GM11168 (cell line): ENCODE measurements around the gene CHST5.
"Not testable (repeated sequence)": the region's sequence is repeated elsewhere in the genome, so short reads cannot be mapped to it uniquely, and the experiment has no call there.

Experiments used
- in situ Hi-C: fragments of 300-500 bp; cut with MboI; formaldehyde crosslinking; loops from one replicate; pipeline ENCODE4 v1.12.0; 2022; ENCODE audit warnings: low sequenced_read_pairs; ENCODE audit not compliant: unreplicated experiment

CHST5 gene

DNA sequence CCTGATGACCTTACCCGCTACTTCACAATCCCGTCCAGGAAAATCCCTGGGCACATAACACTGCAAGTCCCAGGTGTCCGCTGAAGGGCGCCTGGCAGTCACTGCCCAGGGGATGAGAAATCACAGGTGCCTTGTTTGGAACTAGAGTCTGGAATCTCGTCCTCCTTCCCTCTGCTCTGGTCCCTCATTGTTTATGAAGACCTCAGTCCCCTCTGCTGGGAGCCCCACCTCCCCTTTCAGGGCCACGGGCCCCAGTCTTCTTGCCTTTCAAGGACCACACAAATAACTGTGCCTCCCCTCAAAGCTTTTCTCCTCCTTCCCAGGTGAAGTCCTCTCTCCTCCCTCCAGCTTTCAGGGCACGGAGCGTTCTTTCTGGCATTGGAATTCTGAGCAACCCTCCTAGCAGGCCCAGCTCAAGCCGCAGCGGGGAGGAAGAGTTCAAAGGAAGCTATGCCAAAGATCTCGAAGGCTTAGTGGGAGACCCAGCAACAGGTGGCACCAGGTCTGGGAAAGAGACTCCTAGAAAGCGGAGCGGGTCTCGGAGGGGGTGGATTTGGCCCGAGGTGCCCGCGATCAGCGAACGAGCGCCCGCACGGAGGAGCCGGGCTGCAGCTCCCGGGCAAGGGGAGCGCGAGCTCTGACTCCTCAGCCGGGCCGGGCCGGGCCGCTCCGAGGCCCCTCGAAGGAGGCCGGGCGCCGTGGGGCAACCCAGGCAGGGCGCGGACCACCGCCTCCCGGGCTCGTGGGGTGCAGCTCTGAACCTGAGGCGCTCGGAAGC is 19.5 kb downstream of the CHST5 start:
- in situ Hi-C loops: not testable (repeated sequence)

DNA sequence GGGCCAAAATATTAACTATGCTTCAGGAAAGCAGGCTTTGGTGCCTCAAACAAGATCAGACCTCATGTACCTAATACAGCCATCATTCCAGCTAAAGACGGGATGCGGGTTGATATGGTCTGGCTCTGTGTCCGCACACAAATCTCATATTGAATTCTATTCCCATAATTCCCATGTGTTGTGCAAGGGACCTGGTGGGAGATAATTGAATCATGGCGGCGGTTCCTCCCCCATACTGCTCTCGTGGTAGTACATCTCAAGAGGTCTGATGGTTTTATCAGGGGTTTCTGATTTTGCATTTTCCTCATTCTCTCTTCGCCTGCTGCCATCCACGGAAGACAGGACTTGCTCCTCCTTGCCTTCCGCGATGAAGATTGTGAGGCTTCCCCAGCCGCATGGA is 21.6 kb downstream of the CHST5 start:
- in situ Hi-C loops: no loop called here

DNA sequence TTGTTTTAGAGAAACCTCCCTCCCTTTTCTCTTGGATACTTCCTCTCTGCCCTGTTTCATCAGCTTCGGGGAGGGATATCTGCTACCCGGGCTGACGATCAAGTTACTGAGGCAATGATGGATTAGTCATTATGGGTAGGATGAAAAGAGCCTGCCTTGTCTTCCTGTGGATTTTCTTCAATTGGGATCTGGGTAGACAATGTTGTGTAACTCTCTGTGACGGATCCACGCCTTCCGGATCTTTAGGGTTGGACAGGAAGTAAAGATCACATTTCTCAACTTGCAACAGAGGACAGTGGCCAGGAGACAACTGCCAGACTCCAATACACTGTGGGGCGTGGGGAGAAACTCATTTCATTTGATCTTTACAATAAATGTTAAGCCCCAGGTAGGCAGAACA is 29.3 kb downstream of the CHST5 start:
- in situ Hi-C loops: no loop called here

DNA sequence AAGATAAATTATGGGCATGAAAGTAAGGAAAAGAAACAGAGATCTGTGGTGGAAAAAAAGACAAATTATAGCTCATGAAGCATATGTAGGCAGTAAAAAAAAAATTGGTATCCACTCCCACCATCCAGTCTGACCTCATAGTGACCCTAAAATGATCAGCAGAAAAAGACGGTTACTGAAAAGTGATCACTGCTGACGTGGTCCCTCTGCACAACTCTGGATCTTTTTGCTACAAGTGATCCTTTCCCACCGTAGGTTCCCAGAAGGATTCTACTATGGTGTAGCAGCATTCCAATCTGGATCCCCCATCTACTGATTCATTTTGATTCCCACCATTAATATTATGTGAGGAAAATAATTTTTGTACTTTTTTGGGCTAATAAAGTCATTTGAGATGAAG is 29.8 kb downstream of the CHST5 start:
- in situ Hi-C loops: no loop called here

DNA sequence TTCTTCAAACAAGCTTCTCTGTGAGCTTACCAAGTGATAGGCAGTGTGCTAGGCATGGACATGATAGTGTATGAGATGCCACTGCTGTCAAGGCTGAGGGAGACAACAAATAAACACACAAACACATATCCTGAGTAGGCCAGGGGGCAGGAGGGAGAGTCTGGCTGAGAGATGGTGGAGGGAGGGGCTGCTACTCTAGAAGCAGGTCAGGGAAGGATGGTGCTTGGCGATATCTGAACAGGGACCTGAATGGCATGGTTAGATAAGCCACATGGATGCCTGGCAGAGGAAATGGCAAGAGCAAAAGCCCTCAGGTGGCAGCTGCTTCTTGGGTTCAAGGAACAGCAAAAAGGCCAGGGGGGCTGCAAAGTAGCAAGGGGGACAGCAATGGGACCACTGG is 32.1 kb downstream of the CHST5 start:
- in situ Hi-C loops: no loop called here

DNA sequence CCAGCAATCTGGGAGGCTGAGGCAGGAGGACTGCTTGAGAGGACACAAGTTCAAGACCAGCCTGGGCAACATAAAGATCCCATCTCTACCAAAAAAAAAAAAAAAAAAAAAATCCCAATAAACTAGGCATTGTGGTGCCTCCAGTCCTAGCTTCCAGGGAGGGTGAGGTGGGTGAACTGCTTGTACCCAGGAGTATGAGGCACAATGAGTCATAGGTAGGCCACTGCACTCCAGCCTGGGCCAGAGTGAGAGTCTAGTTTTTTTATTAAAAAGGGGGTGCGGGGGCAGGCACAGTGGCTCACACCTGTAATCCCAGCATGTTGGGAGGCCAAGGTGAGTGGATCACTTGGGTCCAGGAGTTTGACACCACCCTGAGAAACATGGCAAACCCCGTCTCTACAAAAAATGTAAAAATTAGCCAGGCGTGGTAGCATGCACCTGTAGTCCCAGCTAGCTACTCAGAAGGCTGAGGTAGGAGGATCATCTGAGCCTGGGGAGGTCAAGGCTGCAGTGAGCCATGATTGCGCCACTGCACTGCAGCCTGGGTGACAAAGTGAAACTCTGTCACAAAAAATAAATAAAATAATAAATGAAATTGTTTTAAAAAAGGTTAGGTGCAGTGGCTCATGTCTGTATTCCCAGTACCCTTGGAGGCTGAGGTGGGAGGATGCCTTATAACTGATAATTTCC is 32.8 kb downstream of the CHST5 start:
- in situ Hi-C loops: no loop called here

DNA sequence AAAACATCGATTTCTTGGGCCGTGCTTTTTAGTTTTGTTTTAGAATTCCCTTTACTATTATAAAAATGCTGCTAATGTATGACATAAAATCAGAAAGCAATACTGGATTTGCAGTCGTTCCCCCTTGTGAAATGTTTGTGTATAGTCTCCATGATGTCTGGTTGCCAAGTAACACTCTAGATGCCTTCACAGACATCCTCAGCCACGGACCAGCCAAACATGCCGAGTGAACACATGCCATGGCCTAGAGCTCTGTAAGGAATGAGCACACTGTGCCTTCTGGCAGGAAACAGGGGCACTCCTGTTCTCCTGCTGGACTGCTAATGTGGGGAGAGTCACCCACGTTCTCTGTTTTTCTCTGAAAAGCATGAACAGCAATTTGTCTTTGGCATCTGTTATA is 34.1 kb downstream of the CHST5 start:
- in situ Hi-C loops: not testable (repeated sequence)

DNA sequence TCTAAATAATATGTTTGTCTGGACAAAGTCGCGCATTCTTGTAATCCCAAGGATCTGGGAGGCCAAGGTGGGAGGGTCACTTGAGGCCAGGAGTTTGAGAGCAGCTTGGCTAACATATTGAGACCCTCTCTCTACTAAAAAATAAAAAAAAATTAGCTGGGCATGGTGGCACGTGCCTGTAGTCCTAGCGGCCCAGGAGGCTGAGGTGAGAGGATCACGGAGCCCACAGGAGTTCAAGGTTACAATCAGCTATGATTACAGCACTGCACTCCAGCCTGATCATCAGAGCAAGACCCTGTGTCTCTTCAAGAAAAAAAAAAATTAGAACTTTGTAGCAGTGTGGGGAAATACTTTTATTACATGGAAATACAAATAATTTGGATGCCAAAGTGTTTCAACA is 34.5 kb downstream of the CHST5 start:
- in situ Hi-C loops: no loop called here

DNA sequence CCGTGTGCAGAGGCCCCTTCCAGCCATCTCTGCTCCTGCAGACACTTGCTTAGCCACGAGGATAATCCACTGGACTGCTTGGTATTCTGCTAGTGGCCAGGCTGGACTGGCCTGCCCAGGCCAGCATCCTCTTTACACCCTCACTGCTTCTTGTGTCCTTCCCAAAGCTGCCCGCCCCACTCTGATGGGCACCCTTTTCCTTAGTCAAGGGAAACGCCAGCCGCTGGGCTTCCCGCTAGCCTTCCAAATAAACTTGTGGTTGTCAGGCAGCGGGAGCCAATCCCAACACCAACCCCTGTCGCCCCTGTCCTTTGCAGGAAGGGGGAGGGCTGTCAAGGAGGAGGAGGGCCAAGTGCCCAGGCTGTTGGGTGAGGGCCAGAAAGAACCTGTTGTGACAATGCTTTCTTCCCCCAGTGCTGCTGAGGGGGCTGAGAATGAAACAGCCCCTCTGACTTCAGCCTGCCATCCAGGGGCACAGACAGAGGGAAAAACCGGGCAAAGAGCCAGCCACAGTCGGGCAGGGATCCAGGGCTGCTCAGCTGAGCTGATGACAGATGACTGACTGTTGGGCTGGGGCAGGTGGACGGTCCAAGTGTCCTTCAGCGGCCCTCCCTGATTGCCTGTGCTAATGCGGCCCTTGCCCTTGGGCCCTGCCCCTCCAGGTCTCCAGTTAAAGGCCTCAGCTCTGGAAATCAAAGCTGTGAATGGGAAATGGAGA is 37.1 kb downstream of the CHST5 start:
- in situ Hi-C loops: not testable (repeated sequence)

DNA sequence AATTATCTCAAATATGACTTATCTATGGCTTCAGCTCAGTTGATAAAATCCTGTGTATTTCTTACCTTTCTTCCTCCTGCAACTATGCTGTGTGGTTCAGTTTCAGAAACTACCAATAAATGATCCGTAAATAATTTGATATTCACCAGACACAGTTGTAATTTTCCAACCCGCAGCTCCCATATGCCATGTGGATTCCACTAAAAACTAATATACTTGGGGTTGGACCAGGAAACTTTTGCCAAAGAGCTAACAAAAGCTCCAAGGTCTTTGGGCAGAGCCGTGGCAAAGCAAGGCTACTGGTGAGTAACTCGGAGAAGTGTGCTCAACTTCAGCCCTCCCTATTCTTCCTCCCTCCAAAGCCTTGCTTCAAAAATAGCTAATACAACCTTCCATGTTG is 38.4 kb downstream of the CHST5 start:
- in situ Hi-C loops: no loop called here

DNA sequence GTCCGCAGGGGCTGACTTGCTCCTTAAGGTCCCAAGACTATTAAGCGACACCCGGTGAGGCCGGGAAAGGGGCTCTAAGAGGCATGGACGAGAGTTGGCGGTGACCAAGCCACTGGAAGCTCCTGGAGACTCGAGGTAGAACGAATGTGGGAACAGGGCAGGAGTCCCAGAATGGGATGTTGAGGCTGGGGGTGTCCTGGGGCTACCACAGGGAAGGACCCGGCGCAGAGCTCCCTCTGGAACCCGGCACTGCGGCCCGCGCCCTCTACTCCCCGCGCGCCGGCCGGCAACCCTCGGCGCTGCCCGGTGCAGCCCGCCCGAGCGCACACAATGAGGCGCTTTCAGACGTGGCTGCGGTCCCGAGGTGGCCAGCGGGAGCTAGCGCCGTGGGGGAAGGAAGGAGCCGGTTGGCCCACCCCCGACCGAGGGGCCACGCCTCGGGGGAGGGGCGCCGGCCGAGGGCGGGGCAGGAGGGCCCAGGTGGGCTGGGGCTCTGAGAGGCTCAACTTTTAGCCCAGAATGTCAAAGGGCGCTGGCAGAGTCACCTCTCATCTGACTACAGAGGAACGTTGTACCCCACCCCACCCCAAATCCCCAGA is 40.7 kb downstream of the CHST5 start, which contains the start of gene CHST6:
Gene CHST6 (minus strand): TSS at position 366 of the 599 bp plus-strand sequence. CDS start 15,613 bp downstream, outside the sequence.
- in situ Hi-C loops: no loop called here

DNA sequence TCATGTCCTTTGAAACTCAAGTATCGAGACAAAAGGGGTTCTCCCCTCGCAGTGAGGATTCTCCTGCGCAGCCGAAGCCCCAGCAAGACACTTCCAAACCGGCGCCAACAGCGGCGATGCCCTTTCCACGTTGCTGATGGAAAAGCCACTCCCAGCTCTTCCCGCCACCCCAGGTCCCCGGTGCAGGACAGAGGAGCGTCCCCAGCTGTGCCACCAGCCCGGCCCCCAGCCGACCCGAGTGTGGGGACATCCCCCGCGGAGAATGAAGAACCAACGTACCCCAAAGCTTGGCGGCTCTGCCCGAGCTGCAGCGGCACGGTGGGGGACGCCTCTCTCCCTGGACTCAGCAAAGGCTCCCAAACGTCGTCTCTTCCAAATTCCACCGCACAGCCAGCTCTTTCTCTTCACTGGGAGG is 41.2 kb downstream of the CHST5 start:
- in situ Hi-C loops: no loop called here

DNA sequence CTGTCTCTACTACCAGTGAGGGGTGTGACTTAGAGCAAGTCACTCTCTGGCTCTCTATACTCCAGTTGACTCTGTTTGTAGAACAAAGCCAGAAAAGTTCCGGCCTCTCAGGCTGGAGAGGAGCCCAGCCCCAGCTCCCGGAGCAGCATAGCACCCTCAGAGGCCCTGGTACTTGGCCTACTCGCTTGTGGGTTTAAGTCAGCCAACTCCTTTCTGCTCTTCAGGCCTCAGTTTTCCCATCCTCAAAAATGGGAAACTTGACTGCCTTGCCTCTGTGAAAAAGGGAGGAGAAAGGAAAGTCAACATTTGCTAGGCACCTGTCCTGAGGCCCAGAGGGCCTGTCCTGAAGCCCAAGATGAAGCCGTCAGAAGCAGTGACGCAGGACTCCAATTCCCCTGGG is 41.7 kb downstream of the CHST5 start:
- in situ Hi-C loops: no loop called here

DNA sequence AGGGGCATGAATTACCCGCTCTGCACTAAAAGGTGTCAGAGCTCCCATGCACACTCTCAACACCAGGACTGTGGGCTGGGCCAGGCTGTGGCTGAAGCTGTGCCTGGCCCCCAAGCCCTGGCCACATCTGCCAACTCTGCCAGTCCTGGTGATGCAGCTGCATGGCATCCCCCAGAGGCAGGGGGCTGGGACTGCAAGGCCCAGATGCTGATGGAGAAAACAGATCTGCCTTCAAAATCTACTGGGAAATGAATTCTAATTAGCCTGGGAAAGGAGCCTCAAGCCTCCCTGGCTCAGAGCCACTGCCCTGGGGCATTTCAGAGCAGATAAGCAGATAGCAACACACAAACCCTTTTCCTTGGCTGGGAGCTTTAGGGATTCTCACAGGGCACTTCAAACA is 44.0 kb downstream of the CHST5 start:
- in situ Hi-C loops: no loop called here

DNA sequence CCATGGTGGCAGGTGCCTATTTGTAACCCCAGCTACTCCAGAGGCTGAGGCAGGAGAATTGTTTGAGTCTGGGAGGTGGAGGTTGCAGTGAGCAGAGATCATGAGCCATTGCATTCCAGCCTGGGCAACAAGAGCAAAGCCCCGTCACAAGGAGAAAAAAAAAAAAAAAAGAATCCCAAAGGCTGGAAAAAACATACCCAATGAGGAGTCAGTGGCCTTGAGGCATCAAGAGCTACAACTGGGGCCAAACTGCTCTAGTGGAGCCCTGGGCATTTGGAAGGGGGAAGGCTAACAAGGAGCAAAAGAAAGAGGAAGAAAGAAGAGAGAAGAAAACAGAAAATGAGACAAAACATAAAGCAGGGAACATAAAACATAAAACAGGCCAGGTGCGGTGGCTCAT is 47.6 kb downstream of the CHST5 start:
- in situ Hi-C loops: no loop called here

DNA sequence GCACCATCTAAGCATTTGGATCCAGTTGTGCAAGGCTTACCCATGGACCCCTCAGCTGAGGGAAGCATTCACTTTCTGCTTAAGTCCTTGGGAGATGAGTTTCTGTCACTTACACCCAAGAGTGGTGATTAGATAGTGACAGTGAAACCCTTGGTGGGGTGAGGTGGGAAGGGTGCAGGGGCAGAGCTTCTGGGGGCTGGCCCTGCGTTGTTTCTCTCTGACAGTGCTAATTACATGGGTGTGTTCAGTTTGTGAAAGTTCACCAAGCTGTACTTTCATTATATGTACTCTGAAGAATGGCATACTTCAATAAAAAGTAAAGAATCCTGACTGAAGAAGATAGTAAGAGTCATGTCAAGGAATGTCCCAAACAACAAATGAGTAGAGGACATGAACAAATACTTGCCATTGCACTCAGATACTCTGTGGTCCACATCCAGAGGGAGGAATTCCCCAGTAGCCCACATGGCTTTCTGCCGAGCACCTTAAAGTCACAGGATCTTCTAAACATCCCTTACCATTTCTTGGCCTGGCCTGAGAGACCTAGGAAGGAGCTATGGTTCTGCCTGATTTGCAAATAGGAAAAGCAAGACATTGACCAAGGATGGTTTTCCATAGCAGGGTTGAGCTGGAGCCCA is 49.1 kb downstream of the CHST5 start:
- in situ Hi-C loops: no loop called here

DNA sequence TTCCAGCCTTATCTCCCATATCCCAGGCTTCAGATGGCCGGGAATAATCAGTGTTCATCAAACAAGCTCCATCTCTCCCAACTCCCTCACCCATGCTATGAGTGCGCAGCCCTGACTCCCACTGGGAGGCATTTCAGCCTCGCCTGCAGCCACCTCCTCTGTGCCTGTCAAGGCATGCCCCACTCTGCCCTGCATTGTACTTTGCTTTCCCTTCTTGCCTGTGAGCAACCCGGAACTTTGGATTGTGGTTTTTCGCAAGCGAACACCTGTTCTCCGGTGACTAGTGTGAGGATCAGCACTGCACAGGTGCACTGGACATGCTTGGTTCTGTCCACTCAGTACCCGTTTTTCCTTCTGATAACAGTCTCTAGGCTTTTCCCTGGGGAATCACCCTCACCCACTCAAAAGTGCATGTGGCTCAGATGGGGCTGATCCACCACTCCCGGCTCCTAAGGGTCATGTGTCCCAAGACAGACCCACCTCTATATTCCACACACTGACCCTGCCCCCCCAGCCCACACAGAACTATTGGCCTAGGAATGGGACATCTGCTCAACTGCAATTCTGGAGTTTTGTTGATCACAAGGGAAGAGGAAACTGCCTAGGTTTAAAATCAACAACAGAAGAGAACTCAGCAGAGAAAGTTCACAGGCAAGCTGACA is 49.8 kb downstream of the CHST5 start:
- in situ Hi-C loops: no loop called here

DNA sequence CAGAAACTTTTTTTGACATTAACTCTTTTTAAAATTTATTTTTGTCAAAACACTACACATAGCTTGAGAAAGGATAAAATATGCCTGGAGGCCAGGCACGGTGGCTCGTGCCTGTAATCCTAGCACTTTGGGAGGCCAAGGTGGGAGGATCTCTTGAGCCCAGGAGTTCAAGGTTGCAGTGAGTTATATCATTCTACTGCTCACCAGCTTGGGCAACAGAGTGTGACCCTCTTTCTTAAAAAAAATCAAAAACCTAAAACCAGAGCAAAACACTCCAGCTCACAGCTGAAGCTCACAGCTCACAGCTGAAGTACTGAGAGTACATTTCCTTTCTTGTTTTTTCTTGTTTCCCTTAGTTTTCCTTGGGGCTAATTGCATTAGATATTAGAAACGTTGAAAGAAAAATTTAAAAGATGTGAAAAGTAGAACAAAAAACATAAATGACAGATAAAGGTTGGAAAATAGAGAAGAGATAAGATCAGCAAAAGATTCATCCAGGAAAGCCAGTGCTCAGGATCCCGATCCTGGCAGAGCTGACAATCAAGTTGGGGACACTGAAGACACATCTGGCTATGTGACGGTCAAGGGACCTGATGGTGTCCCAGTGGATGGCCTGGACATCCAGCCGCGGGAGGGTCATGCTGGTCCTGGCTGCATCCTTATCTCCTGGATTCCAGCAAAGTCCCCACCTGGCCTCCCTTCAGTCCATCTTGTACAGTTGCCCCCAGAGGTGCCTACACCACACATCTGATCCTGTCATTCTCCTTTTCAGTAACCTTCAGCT is 50.5 kb downstream of the CHST5 start:
- in situ Hi-C loops: no loop called here

DNA sequence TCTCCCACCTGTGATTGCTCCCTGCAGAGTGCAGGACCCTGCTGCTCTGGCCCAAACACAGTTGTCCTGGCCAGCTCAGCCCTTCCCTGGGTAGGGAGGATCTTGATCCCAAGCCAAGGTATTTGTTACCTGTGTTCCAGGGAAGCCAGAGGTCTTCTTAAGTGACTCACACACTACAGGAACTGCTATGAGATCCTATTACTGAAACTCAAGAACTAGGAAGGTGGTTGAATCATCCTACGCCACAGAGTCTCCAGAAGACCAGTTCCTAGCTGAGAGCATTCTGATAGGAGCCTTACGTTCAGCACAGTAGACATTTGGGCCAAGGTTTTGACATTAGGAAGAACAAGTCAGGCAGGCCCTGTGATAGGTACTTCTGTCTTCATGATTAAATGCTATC is 52.7 kb downstream of the CHST5 start:
- in situ Hi-C loops: no loop called here
